Spinal cord (tissue), 10 donors: ENCODE measurements around the gene IMMP2L. TPM values are rescaled to one million over a fixed set of nuclear protein-coding genes. Genes with fewer than 3 reads are reported as not detected.

Source experiments
- DNase-seq, 6 donors: peaks; one replicate each; pipeline versions ENCODE4 v3.0.0 to v3.0.0-alpha.2; 2013 to 2015; ENCODE audit warnings: low spot score in 6 of 6, low read depth in 4 of 6
- H3K27ac ChIP-seq: one replicate; pipeline ENCODE4 v1.5.1; 2013; ENCODE audit warnings: low read depth, low read length, control low read depth
- H3K27me3 ChIP-seq: one replicate; pipeline ENCODE4 v1.6.1; 2013; ENCODE audit warnings: low read length; ENCODE audit not compliant: control insufficient read depth, insufficient read depth
- H3K36me3 ChIP-seq: one replicate; pipeline ENCODE4 v1.6.1; 2013; ENCODE audit warnings: low read length; ENCODE audit not compliant: control insufficient read depth, insufficient read depth
- H3K4me1 ChIP-seq: one replicate; pipeline ENCODE4 v1.6.1; 2013; ENCODE audit warnings: low read length; ENCODE audit not compliant: control insufficient read depth, insufficient read depth
- H3K4me3 ChIP-seq: one replicate; pipeline ENCODE4 v1.5.1; 2013; ENCODE audit warnings: low read depth, low read length, control low read depth
- H3K9me3 ChIP-seq: one replicate; pipeline ENCODE4 v1.6.1; 2013; ENCODE audit warnings: low read length; ENCODE audit not compliant: control insufficient read depth, insufficient read depth
- WGBS: methylation state at CpG from one replicate; pipeline ENCODE4 v1.1.5; 2013; ENCODE audit warnings: missing lambda C conversion rate; ENCODE audit not compliant: insufficient coverage; 5-methylcytosine and 5-hydroxymethylcytosine counted together
- polyA plus RNA-seq, 2 donors: library from polyadenylated mRNA; unstranded; fragments of 120-200 nt; gene quantifications; one replicate each; pipeline ENCODE4 v1.2.1, GENCODE V29; 2013; ENCODE audit not compliant: insufficient read length in 2 of 2
- total RNA-seq, 2 donors: library from RNA; depleted of rRNA in 1 of 2; stranded (reverse); fragments of 120-200 nt in 1 of 2; fragments of >200 nt in 1 of 2; gene quantifications; one replicate each; pipeline versions ENCODE4 v1.2.3 to v1.2.4, GENCODE V29; 2013 to 2014
- donor health status: healthy.

The IMMP2L gene
- total and polyA plus RNA-seq, 4 donors = 14.8 to 26.8 (median 17.4) TPM

DNA sequence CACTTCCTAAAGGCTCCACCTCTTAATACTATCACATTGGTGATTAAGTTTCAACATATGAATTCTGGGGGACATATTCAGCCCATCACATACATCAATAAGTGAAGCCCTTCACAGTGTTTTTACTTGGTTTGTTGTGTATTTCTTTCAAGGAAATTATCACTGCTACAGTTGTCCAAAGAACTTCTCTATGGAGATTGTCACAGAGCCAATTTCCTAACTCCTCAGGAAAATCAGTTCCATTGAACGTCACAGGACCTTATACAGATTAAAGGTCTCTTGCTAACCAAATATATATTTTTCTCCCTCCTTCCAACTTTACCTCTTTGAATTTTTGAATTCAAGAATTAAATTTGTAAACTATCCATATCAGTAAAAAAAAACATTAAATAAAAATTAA, 357.0 kb downstream of the IMMP2L start:
- DNase-seq = no peak
- WGBS = no CpG with 5 or more reads among the region's 1 CpG

DNA sequence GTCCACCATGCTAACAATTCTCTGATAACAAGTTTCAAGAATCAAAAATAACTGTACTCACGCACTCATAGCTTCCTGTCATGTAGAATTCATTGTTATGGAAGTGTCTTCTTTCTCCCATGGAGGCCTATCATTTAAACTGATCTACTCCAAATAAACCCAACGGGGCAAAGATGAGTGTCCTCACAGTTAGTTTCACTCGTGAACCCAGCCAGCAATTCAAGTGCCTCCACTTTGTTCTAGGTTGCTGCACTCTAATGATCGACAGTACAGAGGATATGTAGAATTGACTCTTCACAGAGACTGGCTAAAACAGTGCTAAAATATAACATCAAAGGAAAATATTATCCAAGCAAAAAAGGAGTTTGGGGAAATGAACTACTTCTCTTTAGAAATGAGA, 360.0 kb downstream of the IMMP2L start:
- WGBS = no CpG with 5 or more reads among the region's 4 CpGs
- Histone ChIP-seq H3K27me3 (no peaks in the 10 kb centered on the region), H3K9me3 (no peaks in the 10 kb centered on the region), H3K4me3 (no peak overlapping the region), H3K36me3 (no peaks in the 10 kb centered on the region), H3K4me1 (no peaks in the 10 kb centered on the region), H3K27ac (no peak overlapping the region)
- no peak for DNase-seq

More for the DNA sequence above, 357.0 kb downstream of the IMMP2L start:
- H3K4me1 ChIP-seq = no peaks in the 10 kb centered on the region
- no peaks in the 10 kb centered on the region for H3K36me3 ChIP-seq
- H3K27ac ChIP-seq = no peak overlapping the region
- H3K27me3 ChIP-seq = no peaks in the 10 kb centered on the region
- H3K9me3 ChIP-seq = no peaks in the 10 kb centered on the region
- no peak overlapping the region for H3K4me3 ChIP-seq

- DNase-seq = peak in 1 of 6 donors; percentile 70
- H3K4me3 ChIP-seq = no peak overlapping the region
- H3K36me3 ChIP-seq = no peaks in the 10 kb centered on the region
- no peaks in the 10 kb centered on the region for H3K9me3 ChIP-seq
- no peaks in the 10 kb centered on the region for H3K4me1 ChIP-seq
- no peak overlapping the region for H3K27ac ChIP-seq
- no peaks in the 10 kb centered on the region for H3K27me3 ChIP-seq
Observed at GRCh38 chr7:111199643-111200042, 362.6 kb downstream of the IMMP2L start.

DNA sequence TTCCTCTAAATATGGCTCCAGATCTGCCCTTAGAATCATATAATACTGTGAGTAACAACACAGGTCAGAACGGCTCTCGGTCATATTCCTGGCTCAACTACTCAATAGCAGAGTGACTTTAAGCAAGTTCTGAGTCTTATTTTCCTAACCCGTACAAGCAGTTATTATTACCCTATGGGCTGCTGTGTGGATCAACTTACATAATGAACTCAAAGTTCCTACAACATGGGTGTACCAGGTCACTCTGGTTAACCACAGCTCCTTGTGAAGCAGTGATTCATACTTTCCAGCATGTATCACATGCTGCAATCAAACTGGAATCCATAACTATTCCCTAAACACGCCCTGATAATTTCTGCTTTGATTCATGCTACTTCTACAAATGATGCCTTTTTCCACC, 364.0 kb downstream of the IMMP2L start:
- Histone ChIP-seq H3K4me1 (no peaks in the 10 kb centered on the region), H3K27ac (no peak overlapping the region), H3K4me3 (no peak overlapping the region), H3K9me3 (no peaks in the 10 kb centered on the region), H3K27me3 (no peaks in the 10 kb centered on the region), H3K36me3 (no peaks in the 10 kb centered on the region)
- no peak for DNase-seq
- 92% methylated on average over 2 of the region's 4 CpGs for WGBS

DNA sequence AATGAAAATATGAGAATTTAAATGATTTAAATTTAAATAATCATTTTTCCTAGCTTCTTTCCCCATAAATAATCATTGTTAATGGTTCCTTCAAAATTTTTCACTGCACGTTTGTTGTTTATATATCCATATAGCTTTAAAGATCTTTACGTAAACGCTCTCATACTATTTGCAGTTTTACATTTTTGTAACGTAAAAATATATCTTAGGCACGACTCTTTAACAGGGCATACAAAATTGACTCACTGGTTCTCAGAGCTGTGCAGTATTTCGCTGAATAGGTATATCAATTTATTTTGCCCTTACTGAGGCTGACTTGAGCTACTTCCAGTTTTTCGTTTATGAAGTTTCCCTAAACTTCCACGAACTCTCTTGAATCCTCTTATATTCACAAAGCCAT, 365.6 kb downstream of the IMMP2L start:
- Histone ChIP-seq H3K4me1 (no peaks in the 10 kb centered on the region), H3K4me3 (no peak overlapping the region), H3K9me3 (no peaks in the 10 kb centered on the region), H3K27me3 (no peaks in the 10 kb centered on the region), H3K27ac (no peak overlapping the region), H3K36me3 (no peaks in the 10 kb centered on the region)
- 100% methylated on average over 2 of the region's 8 CpGs for WGBS
- no peak for DNase-seq

DNA sequence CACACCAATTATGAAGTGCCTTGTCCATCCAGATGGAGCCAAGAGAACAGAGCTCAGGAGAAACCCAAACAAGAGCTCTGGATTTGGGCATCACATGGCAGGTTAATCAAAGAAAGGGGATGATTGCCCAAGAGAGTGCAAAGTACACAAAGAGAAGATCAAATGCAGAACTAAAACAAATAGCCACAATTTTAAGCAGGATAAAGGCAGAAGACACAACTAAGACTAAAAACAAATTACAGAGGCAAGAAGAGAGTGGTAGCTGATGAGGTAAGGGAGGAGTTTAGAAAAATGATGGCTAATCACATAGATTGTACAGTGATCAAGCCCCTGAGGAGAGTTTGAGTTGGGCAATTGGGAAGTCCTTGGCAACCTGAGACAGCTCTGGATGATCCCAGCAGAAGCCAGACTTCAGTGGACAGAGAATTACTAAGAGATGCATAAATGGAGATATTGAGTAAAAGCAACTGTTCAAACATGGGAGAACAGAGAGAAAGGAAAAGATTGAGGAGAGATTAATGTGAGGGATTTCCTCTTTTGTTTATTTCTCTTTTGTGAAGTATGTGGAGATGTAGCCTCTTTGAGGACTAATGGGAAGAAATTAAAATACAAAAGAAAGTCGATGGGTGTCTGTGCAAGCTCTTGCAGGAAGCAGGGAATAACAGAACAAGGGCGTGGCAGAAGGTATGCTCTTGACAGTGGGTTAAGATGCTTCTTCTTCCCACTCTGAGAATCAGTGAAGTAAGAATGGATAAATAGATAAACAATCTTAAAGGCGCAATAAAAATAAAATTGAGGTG, 369.5 kb downstream of the IMMP2L start:
- DNase-seq = no peak
- Histone ChIP-seq H3K27ac (no peak overlapping the region), H3K27me3 (no peaks in the 10 kb centered on the region), H3K36me3 (no peaks in the 10 kb centered on the region), H3K9me3 (no peaks in the 10 kb centered on the region), H3K4me1 (no peaks in the 10 kb centered on the region), H3K4me3 (no peak overlapping the region)
- 67% methylated on average over 1 of the region's 3 CpGs for WGBS

DNA sequence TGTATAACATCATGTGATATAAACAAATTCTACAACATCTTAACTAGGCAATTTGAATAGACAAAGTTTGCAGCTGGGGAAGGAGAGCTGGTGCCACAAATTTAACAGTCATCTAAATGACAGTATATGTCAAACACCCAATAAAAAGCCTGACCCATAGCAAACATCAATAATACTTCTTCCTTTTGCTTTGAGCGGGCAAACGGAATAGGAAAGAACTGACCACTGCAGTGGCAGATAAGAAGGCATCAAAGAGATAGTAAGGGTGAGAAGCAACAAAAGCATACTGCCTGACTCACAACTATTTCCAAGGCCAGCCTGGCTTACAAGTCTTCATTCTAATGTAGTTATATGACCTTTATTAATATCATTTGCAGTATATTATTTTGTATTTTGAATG, 371.5 kb downstream of the IMMP2L start:
- Histone ChIP-seq H3K4me1 (no peaks in the 10 kb centered on the region), H3K4me3 (no peak overlapping the region), H3K27me3 (no peaks in the 10 kb centered on the region), H3K9me3 (no peaks in the 10 kb centered on the region), H3K36me3 (no peaks in the 10 kb centered on the region), H3K27ac (no peak overlapping the region)
- DNase-seq = no peak
- WGBS = no CpG with 5 or more reads among the region's 2 CpGs

- H3K9me3 ChIP-seq = no peaks in the 10 kb centered on the region
- no peaks in the 10 kb centered on the region for H3K4me1 ChIP-seq
- no peaks in the 10 kb centered on the region for H3K36me3 ChIP-seq
- H3K27ac ChIP-seq = no peak overlapping the region
- no peaks in the 10 kb centered on the region for H3K27me3 ChIP-seq
- peak in 1 of 6 donors; percentile 30 for DNase-seq
- no CpG with 5 or more reads among the region's 3 CpGs for WGBS
- H3K4me3 ChIP-seq = no peak overlapping the region
Observed at GRCh38 chr7:111184987-111185386, 377.3 kb downstream of the IMMP2L start.

DNA sequence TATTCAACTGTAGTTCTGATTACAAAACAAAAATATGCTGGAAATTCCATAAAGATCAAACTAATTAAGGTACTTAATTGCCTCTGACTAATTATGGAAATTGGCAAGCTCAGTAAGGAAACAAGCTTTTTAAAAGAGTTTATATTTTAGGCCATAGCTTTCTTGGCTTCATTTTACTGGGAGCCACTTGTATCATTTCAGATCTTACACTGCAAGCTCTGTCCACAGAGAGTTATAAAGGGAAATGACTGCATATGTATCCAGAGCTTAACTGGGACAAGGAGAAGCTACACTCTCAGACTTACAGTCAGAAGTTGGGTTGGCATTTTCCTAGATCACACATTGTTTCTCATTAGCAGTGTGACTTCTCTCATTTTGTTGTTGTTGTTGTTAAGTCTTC, 379.0 kb downstream of the IMMP2L start:
- H3K9me3 ChIP-seq = peaks cover 2% of the 10 kb centered on the region
- no peak overlapping the region for H3K4me3 ChIP-seq
- H3K27ac ChIP-seq = no peak overlapping the region
- H3K4me1 ChIP-seq = no peaks in the 10 kb centered on the region
- H3K27me3 ChIP-seq = no peaks in the 10 kb centered on the region
- H3K36me3 ChIP-seq = no peaks in the 10 kb centered on the region
- peak in 1 of 6 donors; percentile 76 for DNase-seq

- H3K27me3 ChIP-seq = no peaks in the 10 kb centered on the region
- no peak overlapping the region for H3K4me3 ChIP-seq
- WGBS = no CpG with 5 or more reads among the region's 1 CpG
- peaks cover 2% of the 10 kb centered on the region for H3K9me3 ChIP-seq
- no peaks in the 10 kb centered on the region for H3K36me3 ChIP-seq
- DNase-seq = peak in 1 of 6 donors; percentile 33
- no peaks in the 10 kb centered on the region for H3K4me1 ChIP-seq
- no peak overlapping the region for H3K27ac ChIP-seq
Observed at GRCh38 chr7:111180338-111180737, 382.0 kb downstream of the IMMP2L start.
